Neural cell (in vitro differentiated cells): Measurements from ENCODE around the gene NRG3. TPM values are rescaled to one million over a fixed set of nuclear protein-coding genes. Genes with fewer than 3 reads are reported as not detected.

Source experiments
- H2AFZ ChIP-seq: fragments of 200-600, 300-800 bp; sonication (generic), shearing (Covaris generic); 2 replicates; pipeline ENCODE4 v1.6.0; 2014; ENCODE audit warnings: low read depth, mild to moderate bottlenecking, antibody characterized with exemption, low read length, moderate library complexity
- H3F3A ChIP-seq: fragments of 200-600 bp; shearing (Covaris generic); 2 replicates; pipeline ENCODE4 v1.6.1; 2016; ENCODE audit warnings: mild to moderate bottlenecking, moderate library complexity, mixed read lengths, antibody characterized with exemption, low read length; ENCODE audit not compliant: insufficient read depth, poor library complexity, severe bottlenecking
- H3K27ac ChIP-seq: fragments of 200-600, 300-800 bp; sonication (generic), shearing (Covaris generic); 2 replicates; pipeline ENCODE4 v1.5.1; 2014; ENCODE audit warnings: mild to moderate bottlenecking, low read length, moderate library complexity
- H3K27me3 ChIP-seq: fragments of 300-800, 200-600 bp; sonication (generic), shearing (Covaris generic); 2 replicates; pipeline ENCODE4 v1.6.0; 2014; ENCODE audit warnings: mild to moderate bottlenecking, low read depth, low read length, moderate library complexity; ENCODE audit not compliant: insufficient read depth
- H3K36me3 ChIP-seq: fragments of 300-800, 200-600 bp; sonication (generic), shearing (Covaris generic); 2 replicates; pipeline ENCODE4 v1.5.1; 2014; ENCODE audit warnings: mild to moderate bottlenecking, antibody characterized with exemption, low read length, moderate library complexity; ENCODE audit not compliant: insufficient read depth
- H3K4me2 ChIP-seq: fragments of 300-800, 200-600 bp; sonication (generic), shearing (Covaris generic); 2 replicates; pipeline ENCODE4 v1.6.0; 2014; ENCODE audit warnings: mild to moderate bottlenecking, low read length
- H3K4me3 ChIP-seq: fragments of 300-800, 200-600 bp; sonication (generic), shearing (Covaris generic); 2 replicates; pipeline ENCODE4 v1.5.1; 2014; ENCODE audit warnings: mild to moderate bottlenecking, low read length, moderate library complexity
- H3K79me2 ChIP-seq: fragments of 200-600 bp; shearing (Covaris generic); replicated peaks from 2 replicates; pipeline ENCODE4 v1.6.0; 2014; ENCODE audit warnings: mild to moderate bottlenecking, low read length, moderate library complexity; ENCODE audit not compliant: insufficient read depth
- H3K9ac ChIP-seq: fragments of 300-800, 200-600 bp; sonication (generic), shearing (Covaris generic); 2 replicates; pipeline ENCODE4 v1.6.1; 2016; ENCODE audit warnings: mild to moderate bottlenecking, low read length, mixed read lengths
- H3K9me2 ChIP-seq: fragments of 200-600 bp; shearing (Covaris generic); 2 replicates; pipeline ENCODE4 v1.6.1; 2016; ENCODE audit warnings: mild to moderate bottlenecking, low read length, mixed read lengths; ENCODE audit not compliant: insufficient read depth
- H3K9me3 ChIP-seq: fragments of 200-600, 300-800 bp; sonication (generic), shearing (Covaris generic); 2 replicates; pipeline ENCODE4 v1.6.1; 2016; ENCODE audit warnings: mild to moderate bottlenecking, mixed run types, low read length, moderate library complexity, mixed read lengths
- H4K20me1 ChIP-seq: fragments of 200-600 bp; shearing (Covaris generic); 2 replicates; pipeline ENCODE4 v1.6.1; 2016; ENCODE audit warnings: mild to moderate bottlenecking, mixed run types; ENCODE audit not compliant: insufficient read depth
- EP300 ChIP-seq: fragments of 450-650 bp; conservative IDR thresholded peaks from 2 replicates; pipeline ENCODE4 v1.6.1; 2014; ENCODE audit warnings: antibody characterized with exemption, mild to moderate bottlenecking, moderate library complexity; ENCODE audit not compliant: poor library complexity, severe bottlenecking
- EZH2 ChIP-seq: fragments of 200-600, 300-800 bp; shearing (Covaris generic), sonication (generic); IDR thresholded peaks from 2 replicates; pipeline ENCODE4 v1.6.1; 2014; ENCODE audit warnings: antibody characterized with exemption, low read length, borderline replicate concordance, mild to moderate bottlenecking; ENCODE audit not compliant: insufficient read depth, poor library complexity, severe bottlenecking
- MXI1 ChIP-seq: fragments of 450-650 bp; conservative IDR thresholded peaks from 2 replicates; pipeline ENCODE4 v1.6.1; 2014; ENCODE audit warnings: antibody characterized with exemption, mild to moderate bottlenecking; ENCODE audit not compliant: poor library complexity, severe bottlenecking
- POLR2AphosphoS5 ChIP-seq: IDR thresholded peaks from 2 replicates; pipeline ENCODE4 v1.6.1; 2012
- RAD21 ChIP-seq: fragments of 450-650 bp; conservative IDR thresholded peaks from 2 replicates; pipeline ENCODE4 v1.6.1; 2014; ENCODE audit warnings: antibody characterized with exemption, mild to moderate bottlenecking, moderate library complexity
- REST ChIP-seq: IDR thresholded peaks from 2 replicates; pipeline ENCODE4 v1.6.1; 2012; ENCODE audit warnings: borderline replicate concordance
- SMC3 ChIP-seq: fragments of 450-650 bp; conservative IDR thresholded peaks from 2 replicates; pipeline ENCODE4 v1.6.1; 2014; ENCODE audit warnings: antibody characterized with exemption, mild to moderate bottlenecking, moderate library complexity; ENCODE audit not compliant: poor library complexity
- TAF1 ChIP-seq: IDR thresholded peaks from 2 replicates; pipeline ENCODE4 v1.6.1; 2012; ENCODE audit warnings: low read depth
- polyA plus RNA-seq: library from polyadenylated mRNA; depleted of rRNA; stranded (reverse); fragments of >200 nt; gene quantifications from 2 replicates; pipeline ENCODE4 v1.2.3, GENCODE V29; 2014
- TF ChIP-seq, protein P1 (sequence below): fragments of 450-650 bp; IDR thresholded peaks from 2 replicates; pipeline ENCODE4 v1.5.1; 2014; ENCODE audit warnings: antibody characterized with exemption, mild to moderate bottlenecking, moderate library complexity; ENCODE audit not compliant: poor library complexity, severe bottlenecking

Gene NRG3
- polyA plus RNA-seq, 1 donor from 2014 or later = 14.0 TPM

GRCh38 chr10:82880776-82881290, 1005.8 kb downstream of the NRG3 start:
- H3F3A ChIP-seq = no peaks in the 10 kb centered on the region
- TF ChIP-seq REST = no peak
- TF ChIP-seq, protein P1, sequence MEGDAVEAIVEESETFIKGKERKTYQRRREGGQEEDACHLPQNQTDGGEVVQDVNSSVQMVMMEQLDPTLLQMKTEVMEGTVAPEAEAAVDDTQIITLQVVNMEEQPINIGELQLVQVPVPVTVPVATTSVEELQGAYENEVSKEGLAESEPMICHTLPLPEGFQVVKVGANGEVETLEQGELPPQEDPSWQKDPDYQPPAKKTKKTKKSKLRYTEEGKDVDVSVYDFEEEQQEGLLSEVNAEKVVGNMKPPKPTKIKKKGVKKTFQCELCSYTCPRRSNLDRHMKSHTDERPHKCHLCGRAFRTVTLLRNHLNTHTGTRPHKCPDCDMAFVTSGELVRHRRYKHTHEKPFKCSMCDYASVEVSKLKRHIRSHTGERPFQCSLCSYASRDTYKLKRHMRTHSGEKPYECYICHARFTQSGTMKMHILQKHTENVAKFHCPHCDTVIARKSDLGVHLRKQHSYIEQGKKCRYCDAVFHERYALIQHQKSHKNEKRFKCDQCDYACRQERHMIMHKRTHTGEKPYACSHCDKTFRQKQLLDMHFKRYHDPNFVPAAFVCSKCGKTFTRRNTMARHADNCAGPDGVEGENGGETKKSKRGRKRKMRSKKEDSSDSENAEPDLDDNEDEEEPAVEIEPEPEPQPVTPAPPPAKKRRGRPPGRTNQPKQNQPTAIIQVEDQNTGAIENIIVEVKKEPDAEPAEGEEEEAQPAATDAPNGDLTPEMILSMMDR = no peak
- TF ChIP-seq TAF1 = no peak
- no peak for TF ChIP-seq EP300
- TF ChIP-seq POLR2AphosphoS5 = no peak
- no peak for TF ChIP-seq MXI1
- no peak for TF ChIP-seq SMC3
- TF ChIP-seq RAD21 = no peak
- no peak for TF ChIP-seq EZH2
- no peaks in the 10 kb centered on the region for H3K36me3 ChIP-seq
- H3K4me2 ChIP-seq = no peak overlapping the region
- no peaks in the 10 kb centered on the region for H3K9me2 ChIP-seq
- H3K9ac ChIP-seq = no peak overlapping the region
- no peak overlapping the region for H2AFZ ChIP-seq
- no peaks in the 10 kb centered on the region for H3K79me2 ChIP-seq
- H3K9me3 ChIP-seq = no peaks in the 10 kb centered on the region
- H3K27ac ChIP-seq = no peak overlapping the region
- no peaks in the 10 kb centered on the region for H4K20me1 ChIP-seq
- no peaks in the 10 kb centered on the region for H3K27me3 ChIP-seq
- H3K4me3 ChIP-seq = no peak overlapping the region

DNA sequence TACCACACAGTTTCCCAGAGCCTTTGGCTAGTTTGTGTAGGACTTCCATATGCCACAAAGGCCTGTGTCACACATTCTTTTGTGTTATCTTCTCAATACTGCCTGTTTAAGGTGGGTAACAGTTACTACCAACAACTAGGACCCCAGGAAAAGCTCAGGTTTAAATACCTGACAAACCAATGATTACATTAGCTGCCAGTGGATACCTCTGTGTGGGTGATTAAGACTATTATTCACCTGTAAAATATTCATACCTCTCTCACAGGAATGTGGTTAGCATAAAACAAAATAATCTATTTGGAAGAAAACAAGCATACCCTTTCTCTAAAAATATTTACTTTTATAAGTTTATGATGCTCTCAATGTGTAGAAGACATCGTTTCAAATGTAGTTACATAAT, 1007.7 kb downstream of the NRG3 start:
- H3K36me3 ChIP-seq = no peaks in the 10 kb centered on the region
- H3K4me3 ChIP-seq = no peak overlapping the region
- no peaks in the 10 kb centered on the region for H3F3A ChIP-seq
- no peak overlapping the region for H3K4me2 ChIP-seq
- no peak overlapping the region for H3K27ac ChIP-seq
- H3K79me2 ChIP-seq = no peaks in the 10 kb centered on the region
- H3K9ac ChIP-seq = no peak overlapping the region
- no peaks in the 10 kb centered on the region for H3K9me3 ChIP-seq
- H3K9me2 ChIP-seq = no peaks in the 10 kb centered on the region
- H2AFZ ChIP-seq = no peak overlapping the region
- H3K27me3 ChIP-seq = no peaks in the 10 kb centered on the region
- no peak for TF ChIP-seq SMC3
- no peak for TF ChIP-seq TAF1
- TF ChIP-seq, protein P1 = no peak
- TF ChIP-seq RAD21 = no peak
- TF ChIP-seq MXI1 = no peak
- no peak for TF ChIP-seq REST
- TF ChIP-seq EZH2 = no peak
- TF ChIP-seq EP300 = no peak
- TF ChIP-seq POLR2AphosphoS5 = no peak
- H4K20me1 ChIP-seq = no peaks in the 10 kb centered on the region
